ENCODE data around the gene TPRG1. TPM values are rescaled to one million over a fixed set of nuclear protein-coding genes. Genes with fewer than 3 reads are reported as not detected.

TPRG1 gene
- polyA plus RNA-seq, 1 donor (not counting 4 experiments of a cell fraction or from before 2014, with no cell fraction given) = 1.5 TPM

DNA sequence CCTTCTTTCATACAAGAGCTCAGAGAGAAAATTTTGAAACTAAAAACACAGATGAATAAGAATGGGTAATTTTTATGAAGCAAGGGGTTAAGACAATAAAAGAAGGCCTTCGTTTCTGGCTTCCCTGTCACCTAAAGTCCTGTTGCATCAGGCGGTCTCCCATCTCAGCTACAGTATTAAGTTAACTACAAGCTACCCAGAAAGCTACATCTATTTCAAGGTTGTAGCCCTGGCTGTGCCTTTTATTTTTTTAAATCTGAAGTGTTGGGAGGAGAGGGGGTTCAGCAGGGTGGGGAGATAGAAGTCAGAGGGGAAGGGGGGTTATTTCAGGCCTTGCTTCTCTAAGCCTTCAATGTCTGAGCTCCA lies 183.3 kb downstream of the TPRG1 start:
- Histone ChIP-seq H3K9ac (ENCODE audit: control insufficient read depth, extremely low read depth, insufficient read depth, low read length) (peak overlapping the region; percentile 33), H3K9me1 (ENCODE audit: control insufficient read depth, extremely low read depth, insufficient read depth, low read length) (peaks cover 3% of the 10 kb centered on the region), H4K20me1 (ENCODE audit: control insufficient read depth, extremely low read depth, insufficient read depth, low read length) (no peaks in the 10 kb centered on the region), H3K27me3 (ENCODE audit: control insufficient read depth, extremely low read depth, insufficient read depth, low read length) (no peaks in the 10 kb centered on the region), H3K4me1 (ENCODE audit: control insufficient read depth, extremely low read depth, insufficient read depth, low read length) (peaks cover 38% of the 10 kb centered on the region), H2AFZ (ENCODE audit: control insufficient read depth, low read length) (peak overlapping the region; percentile 1), H3K4me2 (ENCODE audit: control insufficient read depth, extremely low read depth, insufficient read depth, low read depth, low read length) (peak overlapping the region; percentile 55), H3K27ac (ENCODE audit: control insufficient read depth, insufficient read depth, low read length) (peak overlapping the region; percentile 85), H3K9me3 (ENCODE audit: control insufficient read depth, low read depth, low read length) (no peaks in the 10 kb centered on the region), H3K36me3 (ENCODE audit: control insufficient read depth in 2 of 2, extremely low read depth in 1 of 2, insufficient read depth in 2 of 2, low read length in 2 of 2) (no peaks in the 10 kb centered on the region), H3K79me2 (ENCODE audit: control insufficient read depth, insufficient read depth, low read length) (no peaks in the 10 kb centered on the region), H3K4me3 (ENCODE audit: control insufficient read depth in 2 of 3, extremely low read depth in 1 of 3, insufficient read depth in 2 of 3, low read depth in 1 of 3, low read length in 3 of 3) (no peak overlapping the region)
- no peak for DNase-seq (ENCODE audit: low read depth, low spot score)
- dilution Hi-C loops (cut with MboI; ENCODE audit: extremely low pct_ligation_motif_present, low sequenced_read_pairs) = no loop called here
- no peak for FAIRE-seq
- no peak for TF ChIP-seq EZH2 (IDR thresholded peaks at IDR 0.05; ENCODE audit: low read length)
- TF ChIP-seq, protein P1, sequence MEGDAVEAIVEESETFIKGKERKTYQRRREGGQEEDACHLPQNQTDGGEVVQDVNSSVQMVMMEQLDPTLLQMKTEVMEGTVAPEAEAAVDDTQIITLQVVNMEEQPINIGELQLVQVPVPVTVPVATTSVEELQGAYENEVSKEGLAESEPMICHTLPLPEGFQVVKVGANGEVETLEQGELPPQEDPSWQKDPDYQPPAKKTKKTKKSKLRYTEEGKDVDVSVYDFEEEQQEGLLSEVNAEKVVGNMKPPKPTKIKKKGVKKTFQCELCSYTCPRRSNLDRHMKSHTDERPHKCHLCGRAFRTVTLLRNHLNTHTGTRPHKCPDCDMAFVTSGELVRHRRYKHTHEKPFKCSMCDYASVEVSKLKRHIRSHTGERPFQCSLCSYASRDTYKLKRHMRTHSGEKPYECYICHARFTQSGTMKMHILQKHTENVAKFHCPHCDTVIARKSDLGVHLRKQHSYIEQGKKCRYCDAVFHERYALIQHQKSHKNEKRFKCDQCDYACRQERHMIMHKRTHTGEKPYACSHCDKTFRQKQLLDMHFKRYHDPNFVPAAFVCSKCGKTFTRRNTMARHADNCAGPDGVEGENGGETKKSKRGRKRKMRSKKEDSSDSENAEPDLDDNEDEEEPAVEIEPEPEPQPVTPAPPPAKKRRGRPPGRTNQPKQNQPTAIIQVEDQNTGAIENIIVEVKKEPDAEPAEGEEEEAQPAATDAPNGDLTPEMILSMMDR (optimal IDR thresholded peaks at IDR 0.05 in 1 of 3, IDR thresholded peaks at IDR 0.05 in 1 of 3, conservative IDR thresholded peaks at IDR 0.05 in 1 of 3; ENCODE audit: extremely low read depth in 1 of 3, insufficient read depth in 2 of 3, low read length in 3 of 3) = no peak

DNA sequence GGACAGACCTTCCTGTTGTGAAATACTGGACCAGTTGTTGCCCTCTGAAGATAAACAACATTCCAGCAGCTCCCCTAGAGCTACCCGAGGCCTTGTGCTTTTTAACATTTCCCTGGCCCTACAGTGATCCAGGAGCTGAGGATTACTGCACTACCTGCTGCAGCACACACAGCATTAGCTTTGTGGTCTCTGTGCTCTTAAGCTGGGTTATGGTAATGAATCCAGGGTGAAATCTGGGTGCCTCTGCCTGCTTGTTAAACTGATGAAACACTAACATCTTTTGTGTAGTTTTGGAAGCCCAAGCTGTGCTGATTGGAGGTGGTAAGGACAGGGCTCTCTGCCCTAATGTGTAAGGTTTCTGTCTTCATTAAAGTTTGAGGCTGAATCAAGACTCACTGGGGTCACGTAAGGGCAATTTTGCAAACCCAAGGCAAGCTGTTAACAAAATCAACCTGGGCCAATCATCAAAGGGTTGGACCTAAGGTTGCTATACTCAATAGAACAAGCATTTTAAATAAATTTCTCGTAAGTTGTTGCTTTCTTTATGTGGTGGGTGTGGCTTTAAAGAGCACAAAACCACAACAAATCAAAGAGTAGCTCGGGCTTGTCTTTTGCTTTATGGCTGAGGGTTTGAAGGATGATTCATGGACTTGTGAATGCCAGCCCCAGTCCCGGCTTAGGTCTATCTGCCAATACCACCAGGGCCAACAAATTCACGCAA lies 183.9 kb downstream of the TPRG1 start:
- Histone ChIP-seq H3K9me3 (ENCODE audit: control insufficient read depth, low read depth, low read length) (no peaks in the 10 kb centered on the region), H3K9me1 (ENCODE audit: control insufficient read depth, extremely low read depth, insufficient read depth, low read length) (peaks cover 3% of the 10 kb centered on the region), H3K27ac (ENCODE audit: control insufficient read depth, insufficient read depth, low read length) (peak overlapping the region; percentile 85), H3K4me2 (ENCODE audit: control insufficient read depth, extremely low read depth, insufficient read depth, low read depth, low read length) (peak overlapping the region; percentile 55), H2AFZ (ENCODE audit: control insufficient read depth, low read length) (peak overlapping the region; percentile 66), H3K27me3 (ENCODE audit: control insufficient read depth, extremely low read depth, insufficient read depth, low read length) (no peaks in the 10 kb centered on the region), H3K36me3 (ENCODE audit: control insufficient read depth in 2 of 2, extremely low read depth in 1 of 2, insufficient read depth in 2 of 2, low read length in 2 of 2) (no peaks in the 10 kb centered on the region), H3K79me2 (ENCODE audit: control insufficient read depth, insufficient read depth, low read length) (no peaks in the 10 kb centered on the region), H3K9ac (ENCODE audit: control insufficient read depth, extremely low read depth, insufficient read depth, low read length) (peak overlapping the region; percentile 33), H4K20me1 (ENCODE audit: control insufficient read depth, extremely low read depth, insufficient read depth, low read length) (no peaks in the 10 kb centered on the region), H3K4me1 (ENCODE audit: control insufficient read depth, extremely low read depth, insufficient read depth, low read length) (peaks cover 38% of the 10 kb centered on the region), H3K4me3 (ENCODE audit: control insufficient read depth in 2 of 3, extremely low read depth in 1 of 3, insufficient read depth in 2 of 3, low read depth in 1 of 3, low read length in 3 of 3) (no peak overlapping the region)
- DNase-seq (ENCODE audit: low read depth, low spot score) (peak; percentile 71), FAIRE-seq (peak; percentile 98)
- TF ChIP-seq, protein P1 (optimal IDR thresholded peaks at IDR 0.05 in 1 of 3, IDR thresholded peaks at IDR 0.05 in 1 of 3, conservative IDR thresholded peaks at IDR 0.05 in 1 of 3; ENCODE audit: extremely low read depth in 1 of 3, insufficient read depth in 2 of 3, low read length in 3 of 3) = no peak
- no peak for TF ChIP-seq EZH2 (IDR thresholded peaks at IDR 0.05; ENCODE audit: low read length)
- dilution Hi-C loops (cut with MboI; ENCODE audit: extremely low pct_ligation_motif_present, low sequenced_read_pairs) = no loop called here
